ENCODE data around the gene OSBPL6. TPM values are rescaled to one million over a fixed set of nuclear protein-coding genes. Genes with fewer than 3 reads are reported as not detected.
A peak's percentile ranks its signal among the peaks of the same experiment; 100 is the strongest.

Gene OSBPL6
- total and polyA plus RNA-seq, 2 of the 13 experiments (the other 11 are each of a cell fraction or from before 2014, with no cell fraction given) = 0.03 to 0.11 TPM

DNA sequence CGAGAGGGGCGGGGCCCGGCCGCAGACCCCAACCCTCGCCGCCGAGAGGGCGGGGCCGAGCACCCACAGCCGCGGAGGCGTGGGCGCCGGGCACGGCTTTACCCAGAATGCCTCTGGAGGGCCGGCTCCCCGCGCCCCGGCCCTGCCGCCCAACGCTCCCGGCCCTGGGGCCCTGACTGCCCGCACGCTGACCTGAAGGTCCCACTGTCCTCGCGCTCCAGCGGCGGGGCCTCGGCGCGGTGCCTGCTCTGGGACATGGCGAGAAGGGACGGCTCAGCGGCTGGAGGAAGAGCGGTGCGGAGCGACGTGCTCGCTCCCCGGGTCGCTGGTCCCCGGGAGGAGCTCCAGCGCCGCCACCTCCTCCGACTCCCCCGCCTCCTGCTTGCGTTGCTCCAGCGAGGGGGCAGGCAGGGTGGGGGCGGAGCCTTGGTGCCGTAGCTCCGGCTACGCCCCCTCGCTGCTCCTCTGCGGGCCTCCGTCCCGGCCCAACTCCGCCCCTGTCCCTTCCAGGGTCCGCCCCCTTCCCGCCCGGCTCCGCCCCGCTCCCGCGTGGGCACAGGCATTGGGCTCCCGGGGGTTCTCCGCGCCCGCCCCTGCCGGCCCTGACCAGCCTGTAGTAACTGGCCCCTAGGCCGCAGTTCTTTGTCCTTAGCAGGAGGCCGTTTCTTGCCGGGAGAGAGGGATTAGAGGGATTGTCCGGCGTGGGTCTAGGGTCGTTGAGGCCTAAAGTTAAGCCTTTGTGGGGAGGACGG is 256.6 kb downstream of the OSBPL6 start, which contains the start of the genes PJVK and PRKRA (continued):
- TF ChIP-seq, protein P1, sequence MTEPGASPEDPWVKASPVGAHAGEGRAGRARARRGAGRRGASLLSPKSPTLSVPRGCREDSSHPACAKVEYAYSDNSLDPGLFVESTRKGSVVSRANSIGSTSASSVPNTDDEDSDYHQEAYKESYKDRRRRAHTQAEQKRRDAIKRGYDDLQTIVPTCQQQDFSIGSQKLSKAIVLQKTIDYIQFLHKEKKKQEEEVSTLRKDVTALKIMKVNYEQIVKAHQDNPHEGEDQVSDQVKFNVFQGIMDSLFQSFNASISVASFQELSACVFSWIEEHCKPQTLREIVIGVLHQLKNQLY (CRISPR knock-in tag; IDR thresholded peaks at IDR 0.05) = peak; percentile 65; the same call in 1 of the 2 replicates
- TF ChIP-seq, protein P2, sequence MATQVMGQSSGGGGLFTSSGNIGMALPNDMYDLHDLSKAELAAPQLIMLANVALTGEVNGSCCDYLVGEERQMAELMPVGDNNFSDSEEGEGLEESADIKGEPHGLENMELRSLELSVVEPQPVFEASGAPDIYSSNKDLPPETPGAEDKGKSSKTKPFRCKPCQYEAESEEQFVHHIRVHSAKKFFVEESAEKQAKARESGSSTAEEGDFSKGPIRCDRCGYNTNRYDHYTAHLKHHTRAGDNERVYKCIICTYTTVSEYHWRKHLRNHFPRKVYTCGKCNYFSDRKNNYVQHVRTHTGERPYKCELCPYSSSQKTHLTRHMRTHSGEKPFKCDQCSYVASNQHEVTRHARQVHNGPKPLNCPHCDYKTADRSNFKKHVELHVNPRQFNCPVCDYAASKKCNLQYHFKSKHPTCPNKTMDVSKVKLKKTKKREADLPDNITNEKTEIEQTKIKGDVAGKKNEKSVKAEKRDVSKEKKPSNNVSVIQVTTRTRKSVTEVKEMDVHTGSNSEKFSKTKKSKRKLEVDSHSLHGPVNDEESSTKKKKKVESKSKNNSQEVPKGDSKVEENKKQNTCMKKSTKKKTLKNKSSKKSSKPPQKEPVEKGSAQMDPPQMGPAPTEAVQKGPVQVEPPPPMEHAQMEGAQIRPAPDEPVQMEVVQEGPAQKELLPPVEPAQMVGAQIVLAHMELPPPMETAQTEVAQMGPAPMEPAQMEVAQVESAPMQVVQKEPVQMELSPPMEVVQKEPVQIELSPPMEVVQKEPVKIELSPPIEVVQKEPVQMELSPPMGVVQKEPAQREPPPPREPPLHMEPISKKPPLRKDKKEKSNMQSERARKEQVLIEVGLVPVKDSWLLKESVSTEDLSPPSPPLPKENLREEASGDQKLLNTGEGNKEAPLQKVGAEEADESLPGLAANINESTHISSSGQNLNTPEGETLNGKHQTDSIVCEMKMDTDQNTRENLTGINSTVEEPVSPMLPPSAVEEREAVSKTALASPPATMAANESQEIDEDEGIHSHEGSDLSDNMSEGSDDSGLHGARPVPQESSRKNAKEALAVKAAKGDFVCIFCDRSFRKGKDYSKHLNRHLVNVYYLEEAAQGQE (IDR thresholded peaks at IDR 0.05; ENCODE audit: borderline replicate concordance in 1 of 2, low read depth in 1 of 2, low read length in 2 of 2) = peak in 1 of 2 experiments; percentile 18; a peak in 1 of 4 replicates
- no peak; the same call in 1 of the 2 replicates for TF ChIP-seq ZNF652 (CRISPR knock-in tag; IDR thresholded peaks at IDR 0.05; ENCODE audit: borderline replicate concordance, low read depth)
- peak; percentile 74 for TF ChIP-seq XRCC5 (optimal IDR thresholded peaks at IDR 0.05; ENCODE audit: low read length)
- TF ChIP-seq ZNF460 (CRISPR knock-in tag; IDR thresholded peaks at IDR 0.05; ENCODE audit: borderline replicate concordance) = no peak; the same call in 1 of the 2 replicates
- TF ChIP-seq HNRNPL (IDR thresholded peaks at IDR 0.05; ENCODE audit: low read depth, low read length) = peak; percentile 76; the same call in 1 of the 2 replicates
- TF ChIP-seq HNF4G (IDR thresholded peaks at IDR 0.05; ENCODE audit: borderline replicate concordance, low read depth, low read length) = peak; percentile 3; the same call in 1 of the 2 replicates
- TF ChIP-seq HNF4G (CRISPR knock-in tag; IDR thresholded peaks at IDR 0.05; ENCODE audit: borderline replicate concordance, low read depth) = peak; percentile 53
- no peak for TF ChIP-seq IKZF1 (IDR thresholded peaks at IDR 0.05)
- peak; percentile 81 for TF ChIP-seq ESRRA (CRISPR knock-in tag; IDR thresholded peaks at IDR 0.05; ENCODE audit: low read depth)
- TF ChIP-seq XBP1 (CRISPR knock-in tag; IDR thresholded peaks at IDR 0.05) = no peak
- TF ChIP-seq ZNF841 (CRISPR knock-in tag; IDR thresholded peaks at IDR 0.05; ENCODE audit: borderline replicate concordance) = 0 out of 2 replicates have a peak, but pooled peaks have one; percentile 65
- peak; percentile 34; the same call in 1 of the 2 replicates for TF ChIP-seq RFX5 (IDR thresholded peaks at IDR 0.05; ENCODE audit: low read depth, low read length)
- TF ChIP-seq, protein P3, sequence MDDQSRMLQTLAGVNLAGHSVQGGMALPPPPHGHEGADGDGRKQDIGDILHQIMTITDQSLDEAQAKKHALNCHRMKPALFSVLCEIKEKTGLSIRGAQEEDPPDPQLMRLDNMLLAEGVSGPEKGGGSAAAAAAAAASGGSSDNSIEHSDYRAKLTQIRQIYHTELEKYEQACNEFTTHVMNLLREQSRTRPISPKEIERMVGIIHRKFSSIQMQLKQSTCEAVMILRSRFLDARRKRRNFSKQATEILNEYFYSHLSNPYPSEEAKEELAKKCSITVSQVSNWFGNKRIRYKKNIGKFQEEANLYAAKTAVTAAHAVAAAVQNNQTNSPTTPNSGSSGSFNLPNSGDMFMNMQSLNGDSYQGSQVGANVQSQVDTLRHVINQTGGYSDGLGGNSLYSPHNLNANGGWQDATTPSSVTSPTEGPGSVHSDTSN (CRISPR knock-in tag; IDR thresholded peaks at IDR 0.05; ENCODE audit: borderline replicate concordance) = no peak; the same call in 1 of the 2 replicates
- TF ChIP-seq NAIF1 (CRISPR knock-in tag; IDR thresholded peaks at IDR 0.05; ENCODE audit: borderline replicate concordance) = no peak; the same call in none of the 2 replicates
- TF ChIP-seq, protein P4, sequence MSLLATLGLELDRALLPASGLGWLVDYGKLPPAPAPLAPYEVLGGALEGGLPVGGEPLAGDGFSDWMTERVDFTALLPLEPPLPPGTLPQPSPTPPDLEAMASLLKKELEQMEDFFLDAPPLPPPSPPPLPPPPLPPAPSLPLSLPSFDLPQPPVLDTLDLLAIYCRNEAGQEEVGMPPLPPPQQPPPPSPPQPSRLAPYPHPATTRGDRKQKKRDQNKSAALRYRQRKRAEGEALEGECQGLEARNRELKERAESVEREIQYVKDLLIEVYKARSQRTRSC (CRISPR knock-in tag; IDR thresholded peaks at IDR 0.05; ENCODE audit: low read depth) = peak; percentile 73
- TF ChIP-seq NCOA5 (CRISPR knock-in tag; IDR thresholded peaks at IDR 0.05) = no peak
- TF ChIP-seq ARNT2 (CRISPR knock-in tag; IDR thresholded peaks at IDR 0.05; ENCODE audit: low read depth) = peak; percentile 95
- TF ChIP-seq, protein P5, sequence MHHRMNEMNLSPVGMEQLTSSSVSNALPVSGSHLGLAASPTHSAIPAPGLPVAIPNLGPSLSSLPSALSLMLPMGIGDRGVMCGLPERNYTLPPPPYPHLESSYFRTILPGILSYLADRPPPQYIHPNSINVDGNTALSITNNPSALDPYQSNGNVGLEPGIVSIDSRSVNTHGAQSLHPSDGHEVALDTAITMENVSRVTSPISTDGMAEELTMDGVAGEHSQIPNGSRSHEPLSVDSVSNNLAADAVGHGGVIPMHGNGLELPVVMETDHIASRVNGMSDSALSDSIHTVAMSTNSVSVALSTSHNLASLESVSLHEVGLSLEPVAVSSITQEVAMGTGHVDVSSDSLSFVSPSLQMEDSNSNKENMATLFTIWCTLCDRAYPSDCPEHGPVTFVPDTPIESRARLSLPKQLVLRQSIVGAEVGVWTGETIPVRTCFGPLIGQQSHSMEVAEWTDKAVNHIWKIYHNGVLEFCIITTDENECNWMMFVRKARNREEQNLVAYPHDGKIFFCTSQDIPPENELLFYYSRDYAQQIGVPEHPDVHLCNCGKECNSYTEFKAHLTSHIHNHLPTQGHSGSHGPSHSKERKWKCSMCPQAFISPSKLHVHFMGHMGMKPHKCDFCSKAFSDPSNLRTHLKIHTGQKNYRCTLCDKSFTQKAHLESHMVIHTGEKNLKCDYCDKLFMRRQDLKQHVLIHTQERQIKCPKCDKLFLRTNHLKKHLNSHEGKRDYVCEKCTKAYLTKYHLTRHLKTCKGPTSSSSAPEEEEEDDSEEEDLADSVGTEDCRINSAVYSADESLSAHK (CRISPR knock-in tag; IDR thresholded peaks at IDR 0.05; ENCODE audit: borderline replicate concordance) = no peak
